Nephron progenitor cell (in vitro differentiated cells): ENCODE results near the gene VKORC1.

Experiments
- DNase-seq: peaks from one replicate; pipeline ENCODE4 v3.0.0; 2021
- H3K27ac Mint-ChIP-seq: 2 replicates; pipeline ENCODE4 v1.8.0; 2021; ENCODE audit warnings: mild to moderate bottlenecking, moderate library complexity, mixed read lengths
- H3K27me3 Mint-ChIP-seq: 2 replicates; pipeline ENCODE4 v1.8.0; 2021; ENCODE audit warnings: mild to moderate bottlenecking, low read depth, mixed read lengths; ENCODE audit not compliant: poor library complexity
- H3K36me3 Mint-ChIP-seq: 2 replicates; pipeline ENCODE4 v1.8.0; 2021; ENCODE audit warnings: low read depth, mixed read lengths
- H3K4me1 Mint-ChIP-seq: 2 replicates; pipeline ENCODE4 v1.8.0; 2021; ENCODE audit warnings: mixed read lengths
- H3K4me3 Mint-ChIP-seq: 2 replicates; pipeline ENCODE4 v1.8.0; 2021; ENCODE audit warnings: mild to moderate bottlenecking, moderate library complexity, mixed read lengths
- H3K9me3 Mint-ChIP-seq: 2 replicates; pipeline ENCODE4 v1.8.0; 2021; ENCODE audit warnings: mild to moderate bottlenecking, moderate library complexity, mixed read lengths
- TF ChIP-seq, protein P1 (sequence below): fragments of 200-600 bp; sonication (generic); IDR thresholded peaks from 2 replicates; pipeline ENCODE4 v1.5.0; 2021; ENCODE audit warnings: antibody characterized with exemption

VKORC1 gene

DNA sequence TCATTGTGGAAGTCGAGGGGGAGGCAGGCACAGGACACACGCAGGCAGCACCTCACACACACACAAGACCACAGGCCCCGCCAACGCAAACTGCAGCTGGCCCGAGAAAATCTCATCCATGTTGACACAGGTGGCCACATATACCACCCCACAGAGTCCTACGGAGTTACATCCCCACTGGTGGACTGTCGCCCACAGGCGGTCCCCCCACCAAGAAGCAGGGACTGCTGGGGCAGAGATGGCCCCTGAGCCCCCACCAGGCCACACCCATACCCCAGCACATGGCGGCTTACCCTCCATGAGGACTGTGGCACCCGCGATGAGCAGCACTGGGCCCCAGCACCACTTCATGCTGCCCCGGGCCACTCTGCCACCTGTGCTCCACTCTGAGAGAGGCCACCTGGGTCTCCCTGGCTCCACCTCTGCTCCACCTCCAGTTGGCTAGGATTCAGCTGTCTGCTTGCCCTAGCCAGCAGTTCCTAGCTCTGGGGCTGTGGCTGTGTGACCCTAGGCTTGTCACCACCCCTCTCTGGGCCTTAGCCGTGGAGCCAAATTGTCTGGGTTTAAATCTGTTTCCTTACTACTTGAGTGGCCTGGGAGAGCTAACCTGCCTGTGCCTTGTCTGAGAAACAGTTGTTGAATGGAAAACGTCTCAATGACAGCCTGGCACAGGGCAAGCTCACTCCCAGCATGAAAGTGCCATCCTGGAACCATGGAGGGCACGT, 6.0 kb downstream of the VKORC1 start, which contains the start of gene PRSS53:
Gene PRSS53, minus strand, starts transcription at position 485 of the 725 bp plus-strand sequence. Its CDS starts 134 bp downstream, at position 351.
- H3K27ac Mint-ChIP-seq = no peak within 1 kb of the TSS
- no peak for DNase-seq
- peaks cover 12% of the 10 kb centered on the region for H3K4me1 Mint-ChIP-seq
- peaks cover 3% of the 10 kb centered on the region for H3K27me3 Mint-ChIP-seq
- peaks cover 14% of the 10 kb centered on the region for H3K36me3 Mint-ChIP-seq
- TF ChIP-seq, protein P1, sequence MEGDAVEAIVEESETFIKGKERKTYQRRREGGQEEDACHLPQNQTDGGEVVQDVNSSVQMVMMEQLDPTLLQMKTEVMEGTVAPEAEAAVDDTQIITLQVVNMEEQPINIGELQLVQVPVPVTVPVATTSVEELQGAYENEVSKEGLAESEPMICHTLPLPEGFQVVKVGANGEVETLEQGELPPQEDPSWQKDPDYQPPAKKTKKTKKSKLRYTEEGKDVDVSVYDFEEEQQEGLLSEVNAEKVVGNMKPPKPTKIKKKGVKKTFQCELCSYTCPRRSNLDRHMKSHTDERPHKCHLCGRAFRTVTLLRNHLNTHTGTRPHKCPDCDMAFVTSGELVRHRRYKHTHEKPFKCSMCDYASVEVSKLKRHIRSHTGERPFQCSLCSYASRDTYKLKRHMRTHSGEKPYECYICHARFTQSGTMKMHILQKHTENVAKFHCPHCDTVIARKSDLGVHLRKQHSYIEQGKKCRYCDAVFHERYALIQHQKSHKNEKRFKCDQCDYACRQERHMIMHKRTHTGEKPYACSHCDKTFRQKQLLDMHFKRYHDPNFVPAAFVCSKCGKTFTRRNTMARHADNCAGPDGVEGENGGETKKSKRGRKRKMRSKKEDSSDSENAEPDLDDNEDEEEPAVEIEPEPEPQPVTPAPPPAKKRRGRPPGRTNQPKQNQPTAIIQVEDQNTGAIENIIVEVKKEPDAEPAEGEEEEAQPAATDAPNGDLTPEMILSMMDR = no peak
- H3K4me3 Mint-ChIP-seq = no peak within 1 kb of the TSS
- no peaks in the 10 kb centered on the region for H3K9me3 Mint-ChIP-seq

DNA sequence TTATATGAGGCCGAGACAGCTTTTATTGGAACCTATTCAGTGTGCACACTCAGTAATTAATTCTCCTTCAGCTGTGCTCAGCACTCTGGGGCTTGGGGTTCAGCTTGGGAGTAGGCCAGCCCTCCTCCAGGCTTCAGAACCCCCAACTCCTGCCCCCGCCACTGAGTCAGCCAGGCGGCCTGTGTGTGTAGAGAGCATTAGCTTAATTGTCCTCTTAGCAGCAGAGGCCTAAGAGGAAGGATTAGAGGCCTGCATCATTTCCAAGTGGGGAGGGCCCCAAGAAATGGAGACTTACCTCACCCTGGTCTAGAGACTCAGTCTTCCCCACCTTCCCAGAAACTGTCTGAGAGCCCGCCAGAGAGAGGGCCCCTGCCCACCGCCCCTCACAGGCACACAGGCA, 6.6 kb downstream of the VKORC1 start:
- DNase-seq = no peak
- TF ChIP-seq, protein P1 = no peak
- Mint-ChIP-seq H3K27ac (no peak overlapping the region), H3K36me3 (peaks cover 14% of the 10 kb centered on the region), H3K4me1 (peaks cover 7% of the 10 kb centered on the region), H3K4me3 (no peak overlapping the region), H3K9me3 (no peaks in the 10 kb centered on the region), H3K27me3 (peaks cover 3% of the 10 kb centered on the region)

DNA sequence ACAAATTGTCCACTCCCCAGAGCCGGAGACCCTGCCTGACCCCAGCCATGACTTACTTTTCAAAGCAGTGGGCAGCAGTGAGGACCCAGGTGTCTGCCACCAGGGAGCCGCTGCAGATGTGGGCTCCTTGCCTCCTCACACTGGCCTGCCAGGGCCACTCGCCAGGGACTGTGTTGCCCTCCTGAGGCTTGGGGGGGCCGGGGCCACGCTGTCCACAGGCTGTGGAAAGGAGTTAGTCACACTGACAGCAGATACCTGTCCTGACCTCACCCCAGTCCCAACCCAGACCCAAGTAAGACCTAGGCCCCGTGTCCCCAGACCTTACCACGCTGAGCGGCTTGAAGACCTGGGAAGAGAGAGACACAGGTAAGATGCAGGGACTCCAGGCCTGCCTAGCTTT, 7.1 kb downstream of the VKORC1 start:
- no peaks in the 10 kb centered on the region for H3K9me3 Mint-ChIP-seq
- H3K4me3 Mint-ChIP-seq = no peak overlapping the region
- H3K36me3 Mint-ChIP-seq = peaks cover 15% of the 10 kb centered on the region
- no peak for DNase-seq
- H3K27ac Mint-ChIP-seq = peak overlapping the region; percentile 82
- peaks cover 3% of the 10 kb centered on the region for H3K27me3 Mint-ChIP-seq
- H3K4me1 Mint-ChIP-seq = peaks cover 3% of the 10 kb centered on the region
- TF ChIP-seq, protein P1 = no peak

DNA sequence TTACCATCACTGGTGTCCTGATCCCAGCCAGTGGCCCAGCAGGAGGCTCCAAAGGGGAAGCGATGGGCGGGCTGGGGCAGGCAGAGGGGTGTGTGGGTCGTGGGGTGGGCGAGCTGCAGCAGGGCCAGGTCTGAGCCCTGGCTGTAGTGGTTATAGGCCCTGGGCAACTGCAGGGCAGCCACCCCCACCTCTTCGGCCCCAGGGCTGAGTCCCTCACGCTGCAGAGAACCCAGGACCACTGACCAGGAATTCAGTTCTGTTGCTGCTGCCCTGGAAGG, 8.0 kb downstream of the VKORC1 start:
- H3K4me3 Mint-ChIP-seq = no peak overlapping the region
- peaks cover 21% of the 10 kb centered on the region for H3K36me3 Mint-ChIP-seq
- DNase-seq = no peak

DNA sequence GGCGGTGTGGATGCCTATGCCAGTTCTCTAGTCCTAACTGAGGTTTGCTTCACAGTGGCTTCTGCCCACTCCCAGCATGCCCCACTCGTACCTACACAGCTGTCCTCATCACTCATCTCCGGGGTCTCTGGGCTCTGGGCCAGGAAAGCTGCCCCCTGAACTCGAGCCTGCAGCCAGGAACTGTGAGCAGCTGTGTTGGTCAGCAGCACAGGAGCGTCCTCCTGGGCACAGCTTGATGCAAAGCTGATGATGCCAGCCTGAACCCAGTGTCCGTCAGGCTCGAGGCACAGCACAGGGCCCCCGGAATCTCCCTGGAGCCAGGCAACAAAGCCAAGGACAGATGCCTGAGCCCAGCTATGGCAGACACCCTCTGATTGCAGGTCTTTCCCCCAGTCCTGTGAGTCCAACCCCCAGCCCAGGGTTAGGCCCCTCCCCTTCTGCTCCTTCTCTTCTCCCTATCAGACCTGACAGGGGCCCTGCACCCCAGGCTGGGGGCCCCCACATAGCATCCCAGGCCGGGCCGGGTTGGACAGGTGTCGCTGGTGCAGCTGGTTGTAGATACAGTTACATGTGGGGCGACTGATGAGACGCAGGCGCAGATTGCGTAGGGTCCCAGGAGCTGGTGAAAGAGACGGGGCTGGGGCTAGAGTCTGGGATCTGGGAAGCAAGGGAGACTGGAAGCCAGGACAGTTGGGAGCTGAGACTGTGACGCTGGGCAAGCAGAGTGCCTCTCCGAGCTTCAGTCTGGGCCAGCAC, 8.5 kb downstream of the VKORC1 start:
- H3K4me3 Mint-ChIP-seq = no peak overlapping the region
- peaks cover 3% of the 10 kb centered on the region for H3K27me3 Mint-ChIP-seq
- no peak for DNase-seq
- no peaks in the 10 kb centered on the region for H3K9me3 Mint-ChIP-seq
- TF ChIP-seq, protein P1 = no peak
- peak overlapping the region; percentile 87 for H3K27ac Mint-ChIP-seq
- H3K4me1 Mint-ChIP-seq = peaks cover 8% of the 10 kb centered on the region
- peaks cover 18% of the 10 kb centered on the region for H3K36me3 Mint-ChIP-seq

More for the DNA sequence above, 8.0 kb downstream of the VKORC1 start:
- peaks cover 3% of the 10 kb centered on the region for H3K27me3 Mint-ChIP-seq
- TF ChIP-seq, protein P1 = no peak
- no peak overlapping the region for H3K27ac Mint-ChIP-seq
- no peaks in the 10 kb centered on the region for H3K9me3 Mint-ChIP-seq
- H3K4me1 Mint-ChIP-seq = peaks cover 8% of the 10 kb centered on the region
